Tongue (tissue), 2 donors: ENCODE measurements around the gene NBL1. TPM values are rescaled to one million over a fixed set of nuclear protein-coding genes. Genes with fewer than 3 reads are reported as not detected.

Source experiments
- DNase-seq: peaks from one replicate; pipeline ENCODE4 v3.0.0-alpha.2; 2015
- total RNA-seq: library from RNA; depleted of rRNA; stranded (reverse); fragments of >200 nt; gene quantifications from one replicate; pipeline ENCODE4 v1.2.3, GENCODE V29; 2014

NBL1 gene
- total RNA-seq, 1 donor from 2014 or later = 29.5 TPM

DNA sequence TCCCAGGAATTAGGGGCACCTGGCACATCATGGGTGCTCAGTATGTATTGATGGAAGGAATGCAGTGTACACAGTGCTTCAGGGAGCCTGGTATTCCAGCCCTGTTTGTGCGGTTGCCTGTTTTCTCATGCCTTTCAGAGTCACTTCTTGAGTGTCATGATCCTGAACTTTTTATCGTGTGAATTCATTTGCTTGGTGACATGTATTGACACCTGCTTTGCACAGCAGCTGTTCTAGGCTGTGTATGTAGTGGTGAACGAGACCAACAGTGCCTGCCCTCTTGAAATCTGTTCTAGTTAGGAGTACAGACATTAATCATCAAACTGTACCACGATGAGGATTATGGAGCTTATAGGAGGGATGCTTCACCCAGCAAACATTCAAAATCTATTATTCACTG lies 26.7 kb downstream of the NBL1 start:
- no peak for DNase-seq

DNA sequence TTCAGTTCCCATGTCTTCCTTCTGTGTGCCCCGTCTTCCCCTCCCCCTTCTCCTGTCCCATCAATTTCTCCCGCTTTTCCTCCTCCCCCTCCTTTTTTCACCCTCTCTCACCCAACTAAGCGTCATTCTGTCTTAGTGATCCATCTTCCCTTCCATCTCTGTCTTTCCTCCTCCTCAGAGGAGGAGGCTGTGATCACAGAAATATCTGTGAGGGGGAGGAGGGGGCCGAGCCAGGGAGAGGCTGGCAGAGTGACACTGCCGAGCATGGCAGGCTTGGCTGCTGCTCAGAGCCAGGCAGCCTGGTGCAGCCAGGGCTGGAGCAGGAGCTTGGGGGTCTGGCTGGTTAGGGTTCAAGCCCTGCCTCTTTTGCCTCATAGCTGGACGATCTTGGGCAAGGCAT lies 28.1 kb downstream of the NBL1 start:
- no peak for DNase-seq

DNA sequence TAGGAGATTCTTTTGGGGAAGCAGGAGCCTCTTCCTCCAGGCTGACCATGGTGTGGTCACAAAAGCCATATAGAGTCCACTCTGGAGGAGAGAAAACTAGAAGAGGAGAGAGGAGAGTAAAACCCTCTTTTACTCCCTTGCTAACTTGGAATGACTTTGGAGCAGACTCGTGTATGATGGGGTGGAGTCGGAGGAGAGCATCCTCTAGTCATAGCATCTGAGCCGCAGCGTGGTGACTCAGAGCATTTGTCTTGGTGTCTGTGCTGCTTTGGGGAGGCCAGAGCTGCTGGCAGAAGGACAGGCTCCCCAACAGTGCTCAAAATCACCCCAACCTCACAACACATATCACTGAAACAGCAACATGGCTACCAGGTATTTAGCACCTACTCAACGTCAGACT lies 31.7 kb downstream of the NBL1 start:
- DNase-seq = no peak

DNA sequence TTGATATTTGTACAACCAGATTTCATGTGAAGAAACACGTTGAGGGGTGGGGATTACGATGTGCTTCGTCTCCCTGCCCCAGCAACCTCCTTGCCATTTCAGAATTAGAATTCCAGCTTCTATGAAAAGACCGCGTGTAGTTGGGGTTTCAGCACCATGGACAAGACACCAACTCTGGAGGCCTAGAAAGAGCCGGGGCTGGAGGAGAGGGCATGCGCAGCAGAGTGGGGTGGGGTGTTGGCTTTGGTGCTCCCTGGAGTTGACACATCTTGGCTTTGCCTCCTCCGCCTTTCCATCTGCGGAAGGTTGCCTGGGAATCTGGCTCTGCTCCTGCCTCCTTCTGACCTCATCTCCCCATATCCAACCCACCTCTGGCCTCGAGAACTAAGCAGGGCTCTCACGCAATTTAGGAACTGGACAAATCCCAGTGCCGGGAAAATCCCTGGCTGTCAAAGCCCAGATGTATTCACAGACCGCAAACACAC lies 32.4 kb downstream of the NBL1 start:
- DNase-seq = peak; percentile 86

DNA sequence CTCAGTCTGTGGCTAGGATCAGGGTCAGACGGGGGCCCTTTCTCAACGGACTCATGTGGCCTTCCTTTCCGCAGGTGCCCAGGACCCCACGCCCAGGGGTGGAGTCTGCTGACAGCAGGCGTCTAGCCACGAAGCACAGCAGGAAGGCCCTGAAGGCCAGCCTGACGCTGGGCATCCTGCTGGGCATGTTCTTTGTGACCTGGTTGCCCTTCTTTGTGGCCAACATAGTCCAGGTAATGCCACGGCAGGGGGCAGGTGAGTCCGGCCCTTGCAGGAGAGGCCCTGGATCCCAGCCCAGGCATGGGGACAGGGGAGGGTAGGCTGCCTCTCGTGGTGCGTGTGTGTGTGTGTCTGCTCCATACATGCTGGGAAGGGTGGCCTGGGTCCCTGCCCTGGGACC lies 34.4 kb downstream of the NBL1 start:
- DNase-seq = no peak

DNA sequence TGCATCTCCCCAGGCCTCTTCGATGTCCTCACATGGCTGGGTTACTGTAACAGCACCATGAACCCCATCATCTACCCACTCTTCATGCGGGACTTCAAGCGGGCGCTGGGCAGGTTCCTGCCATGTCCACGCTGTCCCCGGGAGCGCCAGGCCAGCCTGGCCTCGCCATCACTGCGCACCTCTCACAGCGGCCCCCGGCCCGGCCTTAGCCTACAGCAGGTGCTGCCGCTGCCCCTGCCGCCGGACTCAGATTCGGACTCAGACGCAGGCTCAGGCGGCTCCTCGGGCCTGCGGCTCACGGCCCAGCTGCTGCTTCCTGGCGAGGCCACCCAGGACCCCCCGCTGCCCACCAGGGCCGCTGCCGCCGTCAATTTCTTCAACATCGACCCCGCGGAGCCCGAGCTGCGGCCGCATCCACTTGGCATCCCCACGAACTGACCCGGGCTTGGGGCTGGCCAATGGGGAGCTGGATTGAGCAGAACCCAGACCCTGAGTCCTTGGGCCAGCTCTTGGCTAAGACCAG lies 34.9 kb downstream of the NBL1 start:
- no peak for DNase-seq

DNA sequence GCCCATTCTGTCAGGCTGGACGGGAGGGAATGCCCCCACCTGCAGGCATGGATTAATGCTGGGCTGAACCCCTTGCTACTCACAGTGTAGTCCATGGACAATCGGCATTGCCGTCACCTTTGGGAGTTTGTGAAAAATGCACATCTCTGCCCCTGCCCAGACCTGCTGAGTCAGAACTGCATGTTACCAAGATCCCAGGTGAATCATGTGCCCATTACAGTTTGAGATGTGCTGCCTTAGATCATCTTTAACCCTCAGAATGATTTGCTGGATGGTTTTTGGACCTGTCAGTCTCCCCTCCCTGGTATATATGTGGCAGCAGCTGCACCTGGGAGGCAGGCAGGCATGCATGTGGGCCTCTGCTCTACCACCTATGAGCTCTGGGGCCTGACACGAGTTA lies 35.6 kb downstream of the NBL1 start:
- no peak for DNase-seq

DNA sequence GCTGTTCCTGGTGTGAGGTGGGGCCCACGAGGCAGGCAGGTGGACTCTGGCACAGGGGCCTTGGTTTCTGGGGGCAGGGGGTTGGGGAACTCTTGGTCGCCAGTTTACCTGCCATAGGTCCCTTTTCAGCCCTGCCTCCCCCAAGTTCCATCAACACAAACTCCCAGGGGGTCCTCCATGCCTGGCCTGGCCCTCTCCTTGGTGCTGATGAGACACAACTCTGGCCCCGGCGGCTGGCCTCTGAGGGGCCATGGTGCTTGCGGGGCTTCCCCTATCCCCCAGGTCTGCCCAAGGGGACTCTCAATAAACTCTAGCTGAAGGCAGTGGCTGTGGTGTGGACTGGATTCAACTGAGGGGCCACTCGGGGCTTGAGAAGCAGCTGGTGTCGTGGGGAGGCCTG lies 36.5 kb downstream of the NBL1 start:
- no peak for DNase-seq

DNA sequence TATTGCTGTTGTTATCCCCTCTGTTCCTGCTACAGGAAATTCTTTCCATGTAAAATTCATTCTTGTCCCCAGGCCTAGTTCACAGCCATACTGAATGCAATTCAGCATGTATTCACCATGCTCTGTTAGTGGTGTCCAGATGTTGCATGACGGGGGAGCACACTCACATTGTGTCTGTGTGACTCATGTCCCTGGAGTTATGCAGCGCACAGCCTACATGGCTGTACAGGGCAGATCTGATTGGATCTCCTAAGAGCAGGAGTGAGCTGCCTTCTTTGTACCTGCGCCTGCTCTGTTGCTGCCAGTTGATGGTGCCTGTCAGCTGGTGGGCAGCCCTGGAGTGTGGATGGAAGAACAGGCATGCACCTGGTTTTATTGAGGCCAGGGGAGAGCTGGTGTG lies 38.1 kb downstream of the NBL1 start:
- DNase-seq = no peak

DNA sequence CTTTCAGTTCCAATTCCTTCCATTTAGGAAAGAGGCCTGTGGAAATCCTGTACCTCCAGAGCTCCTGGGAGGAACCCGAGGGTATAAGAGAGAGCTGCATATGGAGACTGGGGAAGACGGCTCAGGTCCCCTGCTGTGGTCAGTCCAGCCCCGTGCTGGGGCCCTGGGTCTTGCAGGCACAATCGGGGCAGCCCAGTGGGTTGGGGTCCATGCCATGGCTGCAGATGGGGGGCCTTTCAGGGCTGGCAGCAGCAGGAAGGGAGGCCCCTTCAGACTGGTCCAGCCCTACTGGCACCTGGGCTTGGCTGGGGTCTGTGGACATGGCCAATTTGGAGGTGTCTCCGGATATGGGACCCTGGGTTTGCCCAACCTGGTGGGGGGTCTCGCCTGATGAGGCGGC lies 38.8 kb downstream of the NBL1 start:
- no peak for DNase-seq

DNA sequence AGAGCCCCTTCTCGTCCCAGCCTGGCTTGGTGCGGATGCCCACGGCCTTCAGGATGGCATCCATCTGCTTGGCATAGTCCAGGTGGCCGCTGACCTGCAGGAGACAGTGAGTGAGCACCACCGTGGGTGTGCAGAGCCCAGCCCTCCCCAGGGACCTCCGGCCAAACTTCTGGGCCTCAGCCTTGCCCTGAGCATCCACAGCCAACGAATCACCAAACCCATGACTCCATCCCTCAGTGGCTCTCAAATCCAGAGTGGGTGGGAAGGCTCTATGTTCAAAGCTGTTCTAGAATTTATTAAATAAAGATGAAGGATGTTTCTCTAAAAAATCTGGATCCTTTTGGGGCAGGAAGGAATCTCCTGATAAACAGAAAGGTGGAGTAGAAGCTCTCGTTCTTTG lies 39.2 kb downstream of the NBL1 start:
- no peak for DNase-seq

DNA sequence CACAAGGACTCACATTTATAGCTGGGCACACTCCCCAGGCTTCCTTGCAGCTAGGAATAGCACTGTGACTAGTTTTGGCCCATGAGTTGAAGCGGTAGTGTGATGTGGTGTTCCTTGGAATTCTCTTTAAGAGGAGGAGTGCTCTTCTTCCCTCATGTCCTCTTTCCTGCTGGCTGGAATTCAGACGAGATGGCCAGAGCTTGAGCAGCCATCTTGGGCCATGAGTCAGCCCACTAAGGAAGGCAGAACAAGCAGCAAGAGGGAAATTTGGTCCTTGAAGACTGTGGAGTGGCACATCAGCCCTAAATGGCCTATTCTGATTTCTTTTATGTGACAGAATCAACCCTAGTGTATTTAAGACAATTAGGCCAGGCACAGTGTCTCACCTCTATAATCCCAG lies 40.6 kb downstream of the NBL1 start:
- no peak for DNase-seq

DNA sequence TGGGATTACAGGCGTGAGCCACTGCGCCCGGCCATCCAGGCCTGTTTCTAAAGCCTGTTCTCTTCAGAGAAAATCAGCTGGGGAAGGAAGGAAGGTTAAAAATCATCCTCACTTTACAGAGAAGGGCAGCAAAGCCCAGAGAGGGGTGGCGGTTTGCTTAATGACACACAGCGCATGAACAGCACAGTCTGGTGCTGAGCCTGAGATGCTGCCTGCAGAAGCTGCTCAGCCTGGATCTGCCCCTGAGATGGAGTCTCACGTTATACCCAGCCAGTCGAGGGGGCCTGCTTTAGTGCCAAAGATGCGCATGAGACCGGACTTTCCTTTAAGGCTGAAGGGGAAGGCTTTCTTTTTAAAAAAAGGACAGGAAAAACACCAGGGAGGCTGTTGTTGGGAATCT lies 41.9 kb downstream of the NBL1 start:
- DNase-seq = no peak

DNA sequence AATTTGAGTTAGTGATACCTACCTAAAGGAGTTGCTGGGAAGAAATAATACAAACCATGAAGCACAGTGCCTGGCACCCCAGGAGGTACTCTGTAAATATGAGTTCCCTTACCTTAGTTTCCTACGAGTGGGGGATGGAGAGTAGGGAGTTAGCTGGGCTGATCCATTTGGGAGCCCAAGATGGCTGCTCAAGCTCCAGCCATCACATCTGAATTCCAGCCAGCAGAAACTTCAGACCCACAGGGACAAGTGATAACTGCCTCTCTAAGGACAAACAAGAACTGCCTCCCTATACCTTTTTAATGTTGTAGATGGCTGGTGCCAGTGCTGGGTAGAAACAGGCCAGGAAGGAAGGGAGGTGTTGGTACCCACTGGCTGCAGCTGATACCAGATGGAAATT lies 43.3 kb downstream of the NBL1 start:
- no peak for DNase-seq

DNA sequence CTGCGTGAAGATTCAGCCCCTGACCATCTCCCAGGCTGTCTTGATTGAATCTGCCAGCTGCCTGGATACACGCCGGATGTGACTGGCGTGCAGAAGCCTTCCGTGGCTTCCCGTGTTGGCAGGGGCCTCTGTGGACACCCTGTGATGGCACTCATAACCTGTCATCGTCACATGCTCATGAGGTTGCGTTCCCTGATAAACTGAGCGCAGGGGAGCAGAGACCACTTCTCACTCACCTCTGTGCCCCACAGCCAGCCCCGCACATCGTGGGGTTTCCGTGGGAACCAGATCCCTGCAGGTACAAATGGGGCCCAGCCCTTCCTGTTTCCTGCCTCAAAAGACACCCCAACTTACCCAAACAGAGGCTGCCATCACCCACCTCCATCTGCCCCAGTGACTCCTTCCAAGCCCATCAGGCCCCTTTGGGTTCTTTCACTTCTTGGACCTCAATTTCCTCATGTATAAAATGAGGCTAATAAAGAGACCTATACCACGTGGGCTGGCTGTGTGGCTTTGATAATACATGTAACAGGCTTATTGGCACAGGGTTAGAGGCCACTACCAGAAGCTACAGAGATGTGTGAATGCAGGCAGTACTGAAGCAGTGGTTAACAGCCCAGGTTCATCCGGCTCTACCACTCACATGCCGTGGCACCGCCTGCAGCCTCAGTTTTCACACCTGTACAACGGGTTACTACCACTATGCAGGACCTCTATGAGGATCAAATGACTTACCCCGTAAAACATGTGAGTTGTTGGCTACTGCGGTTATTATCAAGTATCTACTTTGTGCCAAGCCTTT lies 44.1 kb downstream of the NBL1 start:
- no peak for DNase-seq

DNA sequence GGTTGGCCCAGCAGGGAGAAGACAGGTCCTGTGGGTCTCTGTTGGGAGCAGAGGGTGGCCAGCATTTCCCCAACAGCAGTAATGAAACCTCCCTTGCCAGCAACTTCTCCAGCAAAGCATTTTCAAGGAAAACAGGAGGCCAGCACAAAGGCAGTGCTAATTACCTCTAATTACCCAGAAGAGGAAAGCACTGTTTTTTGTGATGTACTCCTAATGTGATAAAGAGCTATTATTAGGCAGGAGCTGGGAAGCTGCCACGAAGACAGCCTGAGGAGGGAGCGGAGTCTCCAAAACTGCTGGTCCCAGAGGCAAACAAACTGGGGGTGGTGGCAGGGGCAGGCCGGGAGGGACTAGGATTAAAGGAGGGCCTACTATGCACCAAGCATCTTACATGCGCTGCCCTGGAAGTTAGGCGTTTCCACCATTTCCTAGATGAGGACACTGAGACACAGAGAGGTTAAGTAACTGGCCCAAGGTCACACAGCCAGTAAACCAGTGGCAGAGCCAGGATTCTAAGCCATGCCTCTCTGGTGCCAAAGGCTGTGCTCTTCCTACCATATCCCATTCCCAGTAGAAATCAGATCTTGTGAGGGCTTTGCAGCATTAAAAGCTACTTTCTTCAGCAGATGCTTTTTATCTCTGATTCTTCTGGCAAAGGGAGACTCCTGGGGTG lies 45.1 kb downstream of the NBL1 start:
- no peak for DNase-seq

DNA sequence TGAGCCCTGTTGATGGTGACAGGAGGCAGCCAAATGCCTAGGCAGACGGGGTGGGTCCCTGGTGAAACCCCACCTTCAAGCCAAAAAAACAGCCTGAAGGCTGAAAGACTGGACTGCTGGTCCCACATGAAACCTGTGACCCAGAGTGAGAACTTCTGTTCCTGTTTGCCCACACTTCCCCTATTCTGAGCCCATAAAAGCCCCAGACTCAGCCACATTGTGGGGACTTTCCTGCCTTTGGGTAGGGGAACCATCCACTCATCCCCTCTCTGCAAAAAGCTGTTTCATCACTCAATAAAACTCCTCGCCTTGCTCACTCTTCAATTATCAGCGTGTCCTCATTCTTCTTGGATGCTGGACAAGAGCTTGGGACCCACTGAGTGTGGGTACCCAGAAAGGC lies 45.7 kb downstream of the NBL1 start:
- no peak for DNase-seq

DNA sequence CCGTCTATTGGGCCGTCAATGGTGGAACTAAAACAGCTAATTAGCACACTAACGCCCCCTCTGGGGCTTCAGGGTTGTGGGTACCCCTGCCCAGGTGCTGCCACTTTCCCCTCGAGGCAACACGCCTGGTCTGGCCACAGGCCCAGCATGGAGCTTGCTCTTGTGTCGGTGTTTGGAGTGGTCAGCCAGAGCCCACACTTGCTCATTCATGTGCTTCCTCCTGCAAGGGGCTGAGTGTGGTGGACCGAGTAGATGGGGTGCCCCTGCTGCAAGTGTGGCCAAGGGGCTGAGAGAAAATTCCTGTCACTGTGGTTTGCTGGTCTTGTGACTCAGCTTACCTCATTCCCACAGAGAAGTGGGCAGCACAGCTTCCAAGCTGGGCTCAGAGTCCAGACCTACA lies 46.2 kb downstream of the NBL1 start:
- no peak for DNase-seq

DNA sequence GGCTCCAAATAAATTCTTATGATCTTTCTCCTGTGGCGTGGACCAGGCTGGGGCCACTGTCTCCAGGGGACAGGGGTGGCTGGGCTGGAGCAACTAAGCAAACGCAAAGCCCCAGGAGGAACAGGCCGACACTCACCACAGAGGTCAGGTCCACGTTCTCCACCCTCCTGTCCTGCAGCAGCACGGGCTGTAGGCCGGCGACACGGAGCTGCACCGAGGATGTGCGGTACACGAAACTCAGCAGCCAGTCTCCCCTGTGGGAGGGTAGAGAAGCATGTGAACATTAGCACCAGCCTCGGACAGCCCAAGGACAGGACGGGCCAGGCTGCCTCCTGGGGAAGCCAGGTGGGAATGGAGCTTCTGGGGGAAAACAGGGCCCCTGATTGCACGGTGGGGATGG lies 50.2 kb downstream of the NBL1 start:
- no peak for DNase-seq

DNA sequence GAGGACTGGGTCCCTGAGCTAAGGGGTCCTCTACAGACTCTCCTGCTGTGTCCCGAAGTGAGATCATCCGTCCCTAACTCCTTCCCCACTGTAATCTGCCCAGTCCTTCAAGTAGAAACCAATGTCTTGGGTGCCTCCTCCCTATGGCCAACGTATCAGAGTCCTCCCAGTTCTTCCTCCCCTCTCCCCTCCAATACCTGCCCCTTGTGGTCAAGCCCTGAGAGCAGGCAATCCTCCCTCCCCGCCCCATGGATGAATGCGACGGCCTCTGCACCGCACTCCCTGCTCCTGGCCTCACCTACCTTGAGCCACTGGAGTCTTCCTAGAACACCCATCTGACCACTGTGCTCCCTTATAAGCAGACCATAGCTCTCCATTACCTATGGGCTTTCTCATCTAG lies 51.7 kb downstream of the NBL1 start:
- DNase-seq = no peak

DNA sequence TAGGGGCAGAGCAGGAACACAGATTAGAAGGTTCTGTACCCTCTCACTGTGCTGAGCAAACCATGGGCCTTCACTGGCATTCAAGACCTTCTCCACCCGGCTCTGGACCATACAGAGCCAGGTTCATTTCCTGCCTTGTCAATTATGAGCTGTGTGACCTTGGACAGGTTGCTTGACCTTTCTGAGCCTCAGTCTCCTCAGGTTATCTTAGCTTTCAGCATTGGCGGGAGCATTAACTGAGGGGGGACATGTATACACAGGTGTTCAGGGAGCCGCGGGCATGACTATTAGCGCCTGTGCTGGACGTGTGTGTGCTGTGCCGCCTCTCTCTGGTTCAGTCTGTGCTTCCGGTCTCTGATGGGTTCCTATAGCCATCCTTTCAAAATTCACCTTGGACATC lies 52.7 kb downstream of the NBL1 start:
- DNase-seq = no peak

DNA sequence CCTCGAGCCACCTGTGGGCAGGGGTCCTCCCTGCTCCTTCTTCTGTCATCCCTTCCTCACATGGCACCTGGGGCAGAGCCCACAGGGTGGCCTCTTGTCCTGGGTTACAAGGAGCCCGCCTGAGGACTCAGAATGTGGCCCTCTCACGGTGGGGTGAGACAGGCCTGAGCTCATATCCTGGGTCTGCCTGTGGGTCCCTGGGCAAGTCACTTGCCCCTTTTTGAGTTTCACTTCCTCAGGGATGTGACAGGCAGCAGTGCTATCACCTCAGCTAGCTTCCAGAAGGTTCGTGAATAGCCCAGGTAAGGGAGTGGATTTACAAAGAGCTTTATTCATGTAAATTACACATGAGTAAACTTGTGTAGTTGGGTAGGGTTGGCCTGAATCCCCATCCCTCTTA lies 54.1 kb downstream of the NBL1 start:
- DNase-seq = no peak

DNA sequence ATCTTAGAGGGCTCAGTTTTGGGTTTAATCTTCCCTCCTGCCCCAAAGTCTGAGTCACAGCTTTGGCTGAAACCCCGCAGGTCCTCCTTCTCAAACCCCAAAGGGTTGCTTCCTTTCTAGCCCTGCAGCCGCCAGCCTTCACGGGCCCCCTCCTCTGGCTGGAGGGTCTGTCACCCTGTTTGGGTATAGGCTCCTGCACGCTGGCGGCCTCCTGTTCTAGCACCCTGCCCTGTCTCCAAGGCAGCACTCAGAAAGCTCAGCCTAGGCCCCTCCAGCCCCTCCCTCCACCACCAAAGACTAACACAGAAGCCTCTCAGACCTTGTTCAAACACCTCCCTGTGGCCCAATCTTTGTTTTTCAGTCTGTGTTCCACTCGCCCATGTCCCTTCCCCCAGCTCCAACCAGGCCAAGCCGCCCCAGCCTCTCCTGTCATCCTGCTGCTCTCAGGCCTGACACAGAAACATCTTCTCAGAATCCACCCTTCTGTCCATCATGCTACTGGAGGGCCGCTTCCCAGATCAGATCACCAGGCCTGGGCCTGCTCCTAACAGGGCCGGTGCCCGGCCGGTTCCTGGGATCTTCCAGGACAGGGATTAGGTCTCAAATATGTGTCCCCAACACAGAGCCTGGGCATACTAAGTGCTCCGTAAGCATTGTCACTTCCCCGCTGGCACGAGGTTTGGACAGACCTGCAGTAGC lies 56.1 kb downstream of the NBL1 start:
- no peak for DNase-seq
